IPS DF 6.9 (cell line): Measurements from ENCODE around the gene LGALS8.
A peak's percentile ranks its signal among the peaks of the same experiment; 100 is the strongest.
"Not testable (repeated sequence)": the region's sequence is repeated elsewhere in the genome, so short reads cannot be mapped to it uniquely, and the experiment has no call there.

Experiments used
- DNase-seq: peaks from one replicate; pipeline ENCODE4 v3.0.0-alpha.2; 2013; ENCODE audit warnings: low read depth, low spot score
- H3K27ac ChIP-seq: one replicate; pipeline ENCODE4 v1.5.1; 2013; ENCODE audit warnings: low read length, control low read depth
- H3K27me3 ChIP-seq: 2 replicates; pipeline ENCODE4 v1.6.1; 2013; ENCODE audit warnings: mild to moderate bottlenecking, low read length; ENCODE audit not compliant: control insufficient read depth, insufficient read depth
- H3K36me3 ChIP-seq: 2 replicates; pipeline ENCODE4 v1.6.1; 2013; ENCODE audit warnings: low read length; ENCODE audit not compliant: control insufficient read depth, insufficient read depth
- H3K4me1 ChIP-seq: 2 replicates; pipeline ENCODE4 v1.6.1; 2013; ENCODE audit warnings: low read length; ENCODE audit not compliant: control insufficient read depth, insufficient read depth
- H3K4me3 ChIP-seq: 2 replicates; pipeline ENCODE4 v1.5.1; 2013; ENCODE audit warnings: mild to moderate bottlenecking, low read length
- H3K9me3 ChIP-seq: 2 replicates; pipeline ENCODE4 v1.6.1; 2013; ENCODE audit warnings: low read length, inconsistent platforms; ENCODE audit not compliant: control insufficient read depth, insufficient read depth
- WGBS: extraction: QIAGEN DNeasy Blood & Tissue Kit; methylation state at CpG from one replicate; pipeline ENCODE4 v1.1.7; 2013; ENCODE audit warnings: mixed read lengths, missing lambda C conversion rate; ENCODE audit not compliant: insufficient read length, insufficient coverage; 5-methylcytosine and 5-hydroxymethylcytosine counted together

LGALS8 gene

DNA sequence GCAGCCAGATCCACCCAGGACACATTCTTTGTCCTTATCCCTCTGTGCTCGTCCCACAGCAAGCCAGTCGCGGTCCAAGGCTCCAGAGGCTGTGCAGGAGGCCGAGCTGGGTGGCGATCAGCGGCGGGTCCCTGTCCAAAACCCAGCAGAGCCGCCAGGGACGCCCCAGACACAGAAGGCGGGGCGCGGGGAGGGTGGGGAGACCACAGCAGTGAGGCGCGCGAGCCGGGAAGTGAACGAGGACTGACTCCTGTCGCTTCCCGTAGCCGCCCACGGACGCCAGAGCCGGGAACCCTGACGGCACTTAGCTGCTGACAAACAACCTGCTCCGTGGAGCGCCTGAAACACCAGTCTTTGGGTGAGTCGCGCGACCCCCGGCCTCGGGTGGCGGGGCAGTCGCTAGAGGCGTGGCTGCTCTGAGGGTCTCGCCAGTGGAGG lies at the start of gene LGALS8:
LGALS8 (plus strand) TSS at position 279 of the 438 bp plus-strand sequence. CDS start 2,089 bp downstream, outside the sequence.
- no peaks in the 10 kb centered on the region for H3K36me3 ChIP-seq
- DNase-seq: no peak
- WGBS: no CpG with 5 or more reads among the region's 35 CpGs
- H3K4me1 ChIP-seq: peaks cover 2% of the 10 kb centered on the region; the same call in 1 of the 2 replicates
- H3K4me3 ChIP-seq: peak within 1 kb of the TSS; percentile 85
- no peak within 1 kb of the TSS for H3K27ac ChIP-seq
- H3K27me3 ChIP-seq: 0 out of 2 replicates have a peak, but pooled peaks cover 2% of the 10 kb centered on the region
- H3K9me3 ChIP-seq: no peaks in the 10 kb centered on the region

DNA sequence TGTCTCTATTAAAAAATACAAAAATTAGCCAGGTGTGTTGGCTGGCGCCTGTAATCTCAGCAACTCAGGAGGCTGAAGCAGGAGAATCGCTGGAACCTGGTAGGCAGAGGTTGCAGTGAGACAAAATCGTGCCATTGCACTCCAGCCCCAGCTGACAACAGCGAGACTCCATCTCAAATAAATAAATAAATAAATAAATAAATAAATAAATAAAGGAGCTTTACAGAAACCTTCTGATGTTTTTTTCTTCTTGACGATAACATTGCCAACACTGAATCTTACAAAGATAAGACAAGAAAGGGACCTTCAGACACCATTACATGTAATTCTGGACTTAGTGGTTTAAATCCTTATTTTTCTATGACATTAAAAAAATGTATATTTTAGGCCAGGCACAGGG lies 47.8 kb upstream of the LGALS8 start:
- H3K27me3 ChIP-seq: no peaks in the 10 kb centered on the region
- H3K9me3 ChIP-seq: no peaks in the 10 kb centered on the region
- no CpG with 5 or more reads among the region's 5 CpGs for WGBS
- DNase-seq: no peak
- H3K4me1 ChIP-seq: 0 out of 2 replicates have a peak, but pooled peaks cover 2% of the 10 kb centered on the region
- H3K27ac ChIP-seq: no peak overlapping the region
- no peak overlapping the region for H3K4me3 ChIP-seq
- no peaks in the 10 kb centered on the region for H3K36me3 ChIP-seq

- no peak overlapping the region for H3K27ac ChIP-seq
- no peaks in the 10 kb centered on the region for H3K4me1 ChIP-seq
- 100% methylated on average over 1 of the region's 5 CpGs for WGBS
- H3K36me3 ChIP-seq: no peaks in the 10 kb centered on the region
- H3K4me3 ChIP-seq: no peak overlapping the region
- DNase-seq: no peak
- no peaks in the 10 kb centered on the region for H3K9me3 ChIP-seq
- H3K27me3 ChIP-seq: no peaks in the 10 kb centered on the region
Measured at GRCh38 chr1:236480758-236481436, 42.9 kb upstream of the LGALS8 start.

- no peaks in the 10 kb centered on the region for H3K36me3 ChIP-seq
- no peaks in the 10 kb centered on the region for H3K9me3 ChIP-seq
- H3K4me1 ChIP-seq: no peaks in the 10 kb centered on the region
- H3K4me3 ChIP-seq: no peak overlapping the region
- H3K27me3 ChIP-seq: no peaks in the 10 kb centered on the region
- no peak overlapping the region for H3K27ac ChIP-seq
- no CpG with 5 or more reads among the region's 14 CpGs for WGBS
- DNase-seq: no peak
Measured at GRCh38 chr1:236484310-236484971, 39.3 kb upstream of the LGALS8 start.

DNA sequence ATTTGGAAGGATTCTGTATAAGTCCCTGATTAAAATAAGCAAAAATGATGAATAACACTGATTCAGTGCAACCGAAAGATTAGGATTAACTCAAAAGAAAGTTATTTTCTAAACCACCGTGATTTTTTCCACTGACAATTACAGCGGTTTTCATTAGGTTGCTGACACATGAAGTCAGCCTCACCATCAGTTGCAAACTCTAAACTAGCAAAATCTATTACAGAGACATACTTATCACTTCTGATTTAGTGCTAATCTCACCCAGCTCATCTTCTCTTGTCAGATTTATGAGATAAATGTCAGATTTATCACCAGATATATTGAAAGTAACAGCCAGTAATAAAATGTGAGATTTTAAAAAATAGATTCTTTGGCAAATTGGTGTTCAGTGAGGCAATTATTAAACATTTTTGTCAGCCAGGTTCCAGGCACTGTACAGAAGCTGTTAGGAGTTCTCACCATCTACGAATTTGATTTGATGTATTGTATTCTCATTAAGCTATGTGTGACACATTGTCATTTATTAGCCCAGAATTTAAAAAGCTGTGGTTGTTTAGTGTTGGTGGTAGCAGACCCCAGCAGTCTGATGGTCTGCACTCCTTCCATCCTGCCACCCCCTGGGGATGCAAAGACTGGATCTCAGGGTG lies 37.3 kb upstream of the LGALS8 start:
- Histone ChIP-seq H3K9me3 (no peaks in the 10 kb centered on the region), H3K4me3 (no peak overlapping the region), H3K27ac (no peak overlapping the region), H3K4me1 (no peaks in the 10 kb centered on the region), H3K27me3 (no peaks in the 10 kb centered on the region), H3K36me3 (no peaks in the 10 kb centered on the region)
- DNase-seq: no peak
- WGBS: no CpG with 5 or more reads among the region's 4 CpGs

- not testable (repeated sequence) for H3K4me3 ChIP-seq, H3K27ac ChIP-seq, H3K4me1 ChIP-seq, H3K27me3 ChIP-seq, DNase-seq, H3K36me3 ChIP-seq, H3K9me3 ChIP-seq
- WGBS: no CpG with 5 or more reads among the region's 3 CpGs
Measured at GRCh38 chr1:236489161-236489560, 34.6 kb upstream of the LGALS8 start.

- no peaks in the 10 kb centered on the region for H3K9me3 ChIP-seq
- H3K27me3 ChIP-seq: no peaks in the 10 kb centered on the region
- no peak overlapping the region for H3K4me3 ChIP-seq
- H3K36me3 ChIP-seq: no peaks in the 10 kb centered on the region
- DNase-seq: no peak
- WGBS: no CpG with 5 or more reads among the region's 11 CpGs
- no peaks in the 10 kb centered on the region for H3K4me1 ChIP-seq
- H3K27ac ChIP-seq: no peak overlapping the region
Measured at GRCh38 chr1:236489710-236490377, 33.9 kb upstream of the LGALS8 start.

DNA sequence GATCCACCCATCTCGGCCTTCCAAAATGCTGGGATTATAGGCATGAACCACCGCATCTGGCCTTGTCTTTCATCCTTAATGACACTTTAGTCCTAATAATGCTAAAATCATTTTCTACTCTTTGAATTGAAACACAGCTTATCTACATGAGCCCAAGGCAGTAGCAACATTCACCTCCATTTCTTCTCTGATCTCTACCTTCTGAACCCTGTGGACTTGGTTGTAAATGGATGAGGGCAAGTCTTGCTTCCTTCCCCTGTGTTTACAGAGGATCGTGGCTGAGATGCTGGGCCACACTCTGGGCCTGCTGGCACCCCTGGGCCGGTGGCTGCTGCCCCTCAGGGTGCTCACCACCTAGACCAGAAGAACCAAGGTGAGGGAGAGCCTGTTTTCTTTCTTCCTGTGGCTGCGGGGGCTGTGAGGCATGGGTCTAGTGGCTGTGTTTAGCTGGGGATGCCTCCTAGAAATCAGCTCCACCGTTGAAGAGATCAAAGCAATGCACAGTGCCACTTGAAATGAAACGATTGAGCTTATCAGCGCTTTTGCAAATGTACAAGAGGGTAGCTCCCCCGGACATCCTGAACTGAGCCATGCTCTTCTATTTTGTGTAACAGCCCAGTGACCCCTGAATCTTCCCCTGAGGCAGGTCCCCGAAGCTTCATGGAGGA lies 32.2 kb upstream of the LGALS8 start:
- WGBS: no CpG with 5 or more reads among the region's 10 CpGs

DNA sequence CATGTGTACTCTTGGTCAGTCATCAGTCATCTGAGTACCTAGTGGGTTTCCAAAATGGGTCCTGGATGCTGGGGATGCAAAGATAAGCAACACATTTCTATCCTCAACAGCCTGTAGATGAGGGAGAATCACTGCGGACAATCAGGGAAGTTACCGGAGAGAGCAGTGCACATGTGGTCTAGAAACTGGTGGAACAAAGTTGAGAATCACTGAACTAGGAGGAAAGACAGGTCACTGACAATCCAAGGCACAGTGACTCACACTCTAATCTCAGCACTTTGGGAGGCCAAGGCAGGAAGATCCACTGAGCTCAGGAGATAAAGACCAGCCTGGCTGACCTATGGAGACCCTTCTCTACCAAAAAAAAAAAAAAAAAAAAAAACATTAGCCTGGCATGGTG lies 31.4 kb upstream of the LGALS8 start:
- no peaks in the 10 kb centered on the region for H3K36me3 ChIP-seq
- no peak overlapping the region for H3K4me3 ChIP-seq
- no peak for DNase-seq
- WGBS: no CpG with 5 or more reads among the region's 2 CpGs
- peaks cover 2% of the 10 kb centered on the region; the same call in 1 of the 2 replicates for H3K4me1 ChIP-seq
- H3K27ac ChIP-seq: no peak overlapping the region
- no peaks in the 10 kb centered on the region for H3K27me3 ChIP-seq
- no peaks in the 10 kb centered on the region for H3K9me3 ChIP-seq

More for the DNA sequence above, 32.2 kb upstream of the LGALS8 start:
- peaks cover 2% of the 10 kb centered on the region; the same call in 1 of the 2 replicates for H3K4me1 ChIP-seq
- H3K27me3 ChIP-seq: no peaks in the 10 kb centered on the region
- no peaks in the 10 kb centered on the region for H3K36me3 ChIP-seq
- no peaks in the 10 kb centered on the region for H3K9me3 ChIP-seq
- H3K4me3 ChIP-seq: no peak overlapping the region
- no peak overlapping the region for H3K27ac ChIP-seq
- DNase-seq: no peak

DNA sequence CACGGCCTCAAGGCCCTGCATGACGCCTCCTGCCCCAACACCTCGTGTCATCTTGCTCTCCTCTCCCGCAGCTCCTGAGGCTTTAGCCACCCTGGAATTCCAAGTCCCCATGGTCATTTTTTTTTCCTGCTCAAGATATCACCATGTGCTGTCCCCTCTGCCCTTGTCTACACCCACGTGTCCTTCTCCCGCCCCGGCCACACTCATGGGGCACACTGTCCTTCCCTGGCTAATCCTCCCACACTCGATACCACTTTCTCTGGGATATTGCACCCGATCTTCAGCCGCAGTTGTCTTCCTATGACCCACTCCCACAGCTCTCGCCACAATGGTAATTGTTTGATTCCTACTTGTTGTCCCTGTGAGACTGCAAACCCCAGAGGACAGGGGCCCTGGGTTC lies 29.7 kb upstream of the LGALS8 start:
- WGBS: no CpG with 5 or more reads among the region's 11 CpGs
- Histone ChIP-seq H3K27ac (no peak overlapping the region), H3K9me3 (no peaks in the 10 kb centered on the region)

More for the DNA sequence above, 29.7 kb upstream of the LGALS8 start:
- no peak for DNase-seq
- Histone ChIP-seq H3K4me1 (peaks cover 2% of the 10 kb centered on the region; the same call in 1 of the 2 replicates), H3K27me3 (no peaks in the 10 kb centered on the region), H3K4me3 (no peak overlapping the region), H3K36me3 (no peaks in the 10 kb centered on the region)
